Measurements from ENCODE around the gene ERF. TPM values are rescaled to one million over a fixed set of nuclear protein-coding genes. Genes with fewer than 3 reads are reported as not detected.
A peak's percentile ranks its signal among the peaks of the same experiment; 100 is the strongest.

ERF gene
- 57.9 TPM for polyA plus RNA-seq (2013, experiment 1 of 2)
- polyA plus RNA-seq (2013, experiment 2 of 2), result 59.6 TPM

GRCh38 chr19:42254850-42255765, at the start of gene ERF:
ERF (minus strand) TSS chr19:42255128; CDS start chr19:42254999, 129 bp downstream.
- no peaks in the 10 kb centered on the region for H3K27me3 ChIP-seq (ENCODE audit: control insufficient read depth in 1 of 2, insufficient read depth in 1 of 2, low read length in 2 of 2)
- peak within 1 kb of the TSS; percentile 95 for H3K27ac ChIP-seq (ENCODE audit: low read length, poor library complexity, severe bottlenecking)
- H2AFZ ChIP-seq (ENCODE audit: low read depth, low read length), result peak within 1 kb of the TSS; percentile 10
- DNase-seq, result peak; percentile 90
- peak within 1 kb of the TSS; percentile 88 for H2BK5ac ChIP-seq (ENCODE audit: low read depth, low read length, poor library complexity, severe bottlenecking)
- WGBS, result 0% methylated on average over 21 of the region's 75 CpGs
- peak within 1 kb of the TSS; percentile 67 for H2AK5ac ChIP-seq (ENCODE audit: low read length, severe bottlenecking)
- H3K36me3 ChIP-seq (ENCODE audit: control insufficient read depth in 1 of 2, insufficient read depth in 2 of 2, low read depth in 1 of 2, low read length in 2 of 2), result peaks cover under 1 to 14% of the 10 kb centered on the region in 2 experiments
- H3K23ac ChIP-seq (ENCODE audit: low read length in 2 of 2), result peak within 1 kb of the TSS; percentile 91 to 94
- peak within 1 kb of the TSS; percentile 95 for H4K91ac ChIP-seq (ENCODE audit: low read length)
- H3K4ac ChIP-seq (ENCODE audit: low read depth in 1 of 2, low read length in 2 of 2), result peak within 1 kb of the TSS; percentile 82 to 98
- H3K4me3 ChIP-seq (ENCODE audit: insufficient read depth in 1 of 2, low read depth in 1 of 2, low read length in 2 of 2), result peak within 1 kb of the TSS; percentile 90 to 99
- H3K4me2 ChIP-seq (ENCODE audit: low read length, poor library complexity, severe bottlenecking), result peak within 1 kb of the TSS; percentile 100
- H4K8ac ChIP-seq (ENCODE audit: low read length), result peak within 1 kb of the TSS; percentile 90
- H2BK15ac ChIP-seq (ENCODE audit: low read depth, poor library complexity, severe bottlenecking), result peak within 1 kb of the TSS; percentile 98
- peak within 1 kb of the TSS; percentile 96 for H2BK120ac ChIP-seq (ENCODE audit: low read depth, low read length)
- H3K9me3 ChIP-seq (ENCODE audit: control insufficient read depth, low read length), result no peaks in the 10 kb centered on the region
- H3K14ac ChIP-seq (ENCODE audit: low read length in 2 of 2), result peak within 1 kb of the TSS; percentile 98 to 99
- peaks cover 4% of the 10 kb centered on the region for H3K79me1 ChIP-seq (replicated peaks; ENCODE audit: low read length, poor library complexity, severe bottlenecking)
- peak within 1 kb of the TSS; percentile 97 for H3K9ac ChIP-seq (ENCODE audit: low read length)
- peaks cover 29% of the 10 kb centered on the region for H3K4me1 ChIP-seq (ENCODE audit: control insufficient read depth, insufficient read depth, low read depth, low read length)
- peak within 1 kb of the TSS; percentile 98 to 99 for H3K18ac ChIP-seq (ENCODE audit: low read depth in 1 of 2, low read length in 2 of 2)
- H2BK12ac ChIP-seq (ENCODE audit: low read length in 2 of 2), result peak within 1 kb of the TSS in 1 of 2 experiments; percentile 95

- Histone ChIP-seq H3K9ac (ENCODE audit: low read length) (no peak overlapping the region), H3K27ac (ENCODE audit: low read length, poor library complexity, severe bottlenecking) (no peak overlapping the region), H3K23ac (ENCODE audit: low read length in 2 of 2) (no peak overlapping the region), H3K36me3 (ENCODE audit: control insufficient read depth in 1 of 2, insufficient read depth in 2 of 2, low read depth in 1 of 2, low read length in 2 of 2) (peaks cover 0 to 5% of the 10 kb centered on the region in 2 experiments), H3K18ac (ENCODE audit: low read depth in 1 of 2, low read length in 2 of 2) (no peak overlapping the region), H3K14ac (ENCODE audit: low read length in 2 of 2) (no peak overlapping the region), H2BK5ac (ENCODE audit: low read depth, low read length, poor library complexity, severe bottlenecking) (no peak overlapping the region), H2AFZ (ENCODE audit: low read depth, low read length) (no peak overlapping the region), H2BK15ac (ENCODE audit: low read depth, poor library complexity, severe bottlenecking) (no peak overlapping the region), H3K27me3 (ENCODE audit: control insufficient read depth in 1 of 2, insufficient read depth in 1 of 2, low read length in 2 of 2) (no peaks in the 10 kb centered on the region), H4K8ac (ENCODE audit: low read length) (no peak overlapping the region), H2AK5ac (ENCODE audit: low read length, severe bottlenecking) (no peak overlapping the region), H3K79me1 (replicated peaks; ENCODE audit: low read length, poor library complexity, severe bottlenecking) (peaks cover 5% of the 10 kb centered on the region), H2BK12ac (ENCODE audit: low read length in 2 of 2) (peak overlapping the region in 1 of 2 experiments; percentile 42), H3K9me3 (ENCODE audit: control insufficient read depth, low read length) (no peaks in the 10 kb centered on the region), H3K4me1 (ENCODE audit: control insufficient read depth, insufficient read depth, low read depth, low read length) (peaks cover 13% of the 10 kb centered on the region), H2BK120ac (ENCODE audit: low read depth, low read length) (no peak overlapping the region), H4K91ac (ENCODE audit: low read length) (no peak overlapping the region), H3K4me2 (ENCODE audit: low read length, poor library complexity, severe bottlenecking) (no peak overlapping the region), H3K4me3 (ENCODE audit: insufficient read depth in 1 of 2, low read depth in 1 of 2, low read length in 2 of 2) (no peak overlapping the region), H3K4ac (ENCODE audit: low read depth in 1 of 2, low read length in 2 of 2) (no peak overlapping the region)
- WGBS, result 99% methylated on average over 4 of the region's 8 CpGs
- no peak for DNase-seq
Observed at GRCh38 chr19:42303876-42304275, 48.9 kb upstream of the ERF start.

- H4K8ac ChIP-seq (ENCODE audit: low read length), result peak overlapping the region; percentile 47
- peak overlapping the region in 1 of 2 experiments; percentile 22 for H3K14ac ChIP-seq (ENCODE audit: low read length in 2 of 2)
- peak overlapping the region; percentile 54 for H2AFZ ChIP-seq (ENCODE audit: low read depth, low read length)
- no peaks in the 10 kb centered on the region for H3K9me3 ChIP-seq (ENCODE audit: control insufficient read depth, low read length)
- H3K27me3 ChIP-seq (ENCODE audit: control insufficient read depth in 1 of 2, insufficient read depth in 1 of 2, low read length in 2 of 2), result no peaks in the 10 kb centered on the region
- DNase-seq, result no peak
- H3K27ac ChIP-seq (ENCODE audit: low read length, poor library complexity, severe bottlenecking), result no peak overlapping the region
- peak overlapping the region in 1 of 2 experiments; percentile 83 for H3K4ac ChIP-seq (ENCODE audit: low read depth in 1 of 2, low read length in 2 of 2)
- H3K9ac ChIP-seq (ENCODE audit: low read length), result peak overlapping the region; percentile 83
- no peak overlapping the region for H2BK5ac ChIP-seq (ENCODE audit: low read depth, low read length, poor library complexity, severe bottlenecking)
- H3K4me1 ChIP-seq (ENCODE audit: control insufficient read depth, insufficient read depth, low read depth, low read length), result peaks cover 13% of the 10 kb centered on the region
- no peak overlapping the region for H2BK15ac ChIP-seq (ENCODE audit: low read depth, poor library complexity, severe bottlenecking)
- H3K36me3 ChIP-seq (ENCODE audit: control insufficient read depth in 1 of 2, insufficient read depth in 2 of 2, low read depth in 1 of 2, low read length in 2 of 2), result peaks cover 0 to 5% of the 10 kb centered on the region in 2 experiments
- no peak overlapping the region for H4K91ac ChIP-seq (ENCODE audit: low read length)
- WGBS, result 75% methylated on average over 6 of the region's 11 CpGs
- H2BK120ac ChIP-seq (ENCODE audit: low read depth, low read length), result no peak overlapping the region
- H2AK5ac ChIP-seq (ENCODE audit: low read length, severe bottlenecking), result peak overlapping the region; percentile 34
- peak overlapping the region; percentile 15 to 94 for H2BK12ac ChIP-seq (ENCODE audit: low read length in 2 of 2)
- peak overlapping the region in 1 of 2 experiments; percentile 93 for H3K4me3 ChIP-seq (ENCODE audit: insufficient read depth in 1 of 2, low read depth in 1 of 2, low read length in 2 of 2)
- H3K4me2 ChIP-seq (ENCODE audit: low read length, poor library complexity, severe bottlenecking), result no peak overlapping the region
- H3K18ac ChIP-seq (ENCODE audit: low read depth in 1 of 2, low read length in 2 of 2), result peak overlapping the region in 1 of 2 experiments; percentile 72
- H3K79me1 ChIP-seq (replicated peaks; ENCODE audit: low read length, poor library complexity, severe bottlenecking), result peaks cover 5% of the 10 kb centered on the region
- H3K23ac ChIP-seq (ENCODE audit: low read length in 2 of 2), result no peak overlapping the region
Observed at GRCh38 chr19:42303101-42303464, 48.2 kb upstream of the ERF start.

GRCh38 chr19:42301646-42302203, 46.8 kb upstream of the ERF start, which contains the start of gene PRR19:
PRR19 (plus strand) TSS chr19:42302132; CDS start chr19:42309585, 7,453 bp downstream.
- H3K9ac ChIP-seq (ENCODE audit: low read length), result peak within 1 kb of the TSS; percentile 83
- peaks cover 16% of the 10 kb centered on the region for H3K4me1 ChIP-seq (ENCODE audit: control insufficient read depth, insufficient read depth, low read depth, low read length)
- peak within 1 kb of the TSS; percentile 23 for H4K91ac ChIP-seq (ENCODE audit: low read length)
- H3K79me1 ChIP-seq (replicated peaks; ENCODE audit: low read length, poor library complexity, severe bottlenecking), result peaks cover 7% of the 10 kb centered on the region
- DNase-seq, result no peak
- no peaks in the 10 kb centered on the region for H3K9me3 ChIP-seq (ENCODE audit: control insufficient read depth, low read length)
- H4K8ac ChIP-seq (ENCODE audit: low read length), result peak within 1 kb of the TSS; percentile 47
- peak within 1 kb of the TSS; percentile 92 for H2AFZ ChIP-seq (ENCODE audit: low read depth, low read length)
- H2BK120ac ChIP-seq (ENCODE audit: low read depth, low read length), result peak within 1 kb of the TSS; percentile 21
- no peaks in the 10 kb centered on the region for H3K27me3 ChIP-seq (ENCODE audit: control insufficient read depth in 1 of 2, insufficient read depth in 1 of 2, low read length in 2 of 2)
- H3K23ac ChIP-seq (ENCODE audit: low read length in 2 of 2), result peak within 1 kb of the TSS in 1 of 2 experiments; percentile 57
- peak within 1 kb of the TSS; percentile 15 to 75 for H2BK12ac ChIP-seq (ENCODE audit: low read length in 2 of 2)
- H3K27ac ChIP-seq (ENCODE audit: low read length, poor library complexity, severe bottlenecking), result peak within 1 kb of the TSS; percentile 27
- peak within 1 kb of the TSS; percentile 39 for H2BK15ac ChIP-seq (ENCODE audit: low read depth, poor library complexity, severe bottlenecking)
- peak within 1 kb of the TSS in 1 of 2 experiments; percentile 99 for H3K14ac ChIP-seq (ENCODE audit: low read length in 2 of 2)
- H3K4me2 ChIP-seq (ENCODE audit: low read length, poor library complexity, severe bottlenecking), result peak within 1 kb of the TSS; percentile 90
- peak within 1 kb of the TSS; percentile 71 to 93 for H3K4me3 ChIP-seq (ENCODE audit: insufficient read depth in 1 of 2, low read depth in 1 of 2, low read length in 2 of 2)
- H3K18ac ChIP-seq (ENCODE audit: low read depth in 1 of 2, low read length in 2 of 2), result peak within 1 kb of the TSS; percentile 4 to 96
- no peak within 1 kb of the TSS for H2BK5ac ChIP-seq (ENCODE audit: low read depth, low read length, poor library complexity, severe bottlenecking)
- no peak within 1 kb of the TSS for H2AK5ac ChIP-seq (ENCODE audit: low read length, severe bottlenecking)
- H3K4ac ChIP-seq (ENCODE audit: low read depth in 1 of 2, low read length in 2 of 2), result peak within 1 kb of the TSS in 1 of 2 experiments; percentile 87
- 6% methylated on average over 21 of the region's 21 CpGs for WGBS
- H3K36me3 ChIP-seq (ENCODE audit: control insufficient read depth in 1 of 2, insufficient read depth in 2 of 2, low read depth in 1 of 2, low read length in 2 of 2), result peaks cover 6 to 10% of the 10 kb centered on the region in 2 experiments

Data from mesenchymal stem cell (in vitro differentiated cells and primary cell).